ENCODE results near the gene SHROOM2. TPM values are rescaled to one million over a fixed set of nuclear protein-coding genes. Genes with fewer than 3 reads are reported as not detected.

The SHROOM2 gene
- total RNA-seq, 2 donors from 2014 or later, result 14.4 to 15.4 TPM

GRCh38 chrX:9955506-9955905 lies 169.3 kb downstream of the SHROOM2 start:
- Mint-ChIP-seq H3K4me3 (no peak overlapping the region), H3K4me1 (no peaks in the 10 kb centered on the region), H3K36me3 (ENCODE audit: low read depth) (peaks cover 17% of the 10 kb centered on the region), H3K27me3 (ENCODE audit: insufficient read depth) (no peaks in the 10 kb centered on the region), H3K27ac (no peak overlapping the region), H3K9me3 (peaks cover 60% of the 10 kb centered on the region)
- H3K27ac ChIP-seq (ENCODE audit: low read depth, low read length), result no peak overlapping the region
- no peaks in the 10 kb centered on the region for H3K27me3 ChIP-seq (ENCODE audit: control insufficient read depth, insufficient read depth, low read length, poor library complexity, severe bottlenecking)
- DNase-seq, result no peak
- H3K36me3 ChIP-seq (ENCODE audit: control insufficient read depth, insufficient read depth, low read length), result no peaks in the 10 kb centered on the region
- H3K9ac ChIP-seq (ENCODE audit: extremely low read depth, low read length, poor library complexity, severe bottlenecking), result no peak overlapping the region
- H3K9me3 ChIP-seq (ENCODE audit: control insufficient read depth, low read length), result no peaks in the 10 kb centered on the region
- no peak overlapping the region for H3K4me3 ChIP-seq (ENCODE audit: low read length)
- TF ChIP-seq CTCF (conservative IDR thresholded peaks at IDR 0.05), result no peak
- 93 to 100% methylated on average over 3 to 6 of the region's 6 CpGs for WGBS, 2 experiments (ENCODE audit: insufficient coverage in 1 of 2, insufficient read length in 1 of 2)
- no peaks in the 10 kb centered on the region for H3K4me1 ChIP-seq (ENCODE audit: control insufficient read depth, insufficient read depth, low read length)

GRCh38 chrX:9957743-9958142 lies 171.5 kb downstream of the SHROOM2 start:
- Histone ChIP-seq H3K27me3 (ENCODE audit: control insufficient read depth, insufficient read depth, low read length, poor library complexity, severe bottlenecking) (no peaks in the 10 kb centered on the region), H3K36me3 (ENCODE audit: control insufficient read depth, insufficient read depth, low read length) (no peaks in the 10 kb centered on the region), H3K9me3 (ENCODE audit: control insufficient read depth, low read length) (no peaks in the 10 kb centered on the region), H3K4me1 (ENCODE audit: control insufficient read depth, insufficient read depth, low read length) (no peaks in the 10 kb centered on the region), H3K27ac (ENCODE audit: low read depth, low read length) (no peak overlapping the region), H3K9ac (ENCODE audit: extremely low read depth, low read length, poor library complexity, severe bottlenecking) (no peak overlapping the region), H3K4me3 (ENCODE audit: low read length) (no peak overlapping the region)
- Mint-ChIP-seq H3K27ac (no peak overlapping the region), H3K9me3 (peaks cover 52% of the 10 kb centered on the region), H3K27me3 (ENCODE audit: insufficient read depth) (no peaks in the 10 kb centered on the region), H3K4me3 (no peak overlapping the region), H3K36me3 (ENCODE audit: low read depth) (peaks cover 4% of the 10 kb centered on the region), H3K4me1 (no peaks in the 10 kb centered on the region)
- WGBS, 2 experiments (ENCODE audit: insufficient coverage in 1 of 2, insufficient read length in 1 of 2), result 92 to 100% methylated on average over 1 to 5 of the region's 9 CpGs
- DNase-seq, result no peak
- peak; percentile 22 for TF ChIP-seq CTCF (conservative IDR thresholded peaks at IDR 0.05)

- no peak overlapping the region for H3K4me3 ChIP-seq (ENCODE audit: low read length)
- H3K9me3 Mint-ChIP-seq, result peaks cover 47% of the 10 kb centered on the region
- H3K9ac ChIP-seq (ENCODE audit: extremely low read depth, low read length, poor library complexity, severe bottlenecking), result no peak overlapping the region
- H3K4me3 Mint-ChIP-seq, result no peak overlapping the region
- no peaks in the 10 kb centered on the region for H3K4me1 ChIP-seq (ENCODE audit: control insufficient read depth, insufficient read depth, low read length)
- H3K4me1 Mint-ChIP-seq, result no peaks in the 10 kb centered on the region
- TF ChIP-seq CTCF (conservative IDR thresholded peaks at IDR 0.05), result no peak
- H3K36me3 Mint-ChIP-seq (ENCODE audit: low read depth), result peaks cover 4% of the 10 kb centered on the region
- H3K9me3 ChIP-seq (ENCODE audit: control insufficient read depth, low read length), result no peaks in the 10 kb centered on the region
- WGBS, 2 experiments (ENCODE audit: insufficient coverage in 1 of 2, insufficient read length in 1 of 2), result 100% methylated on average over 2 of the region's 5 CpGs; no CpG with 5 or more reads in 1 of the 2 experiments
- H3K27me3 ChIP-seq (ENCODE audit: control insufficient read depth, insufficient read depth, low read length, poor library complexity, severe bottlenecking), result no peaks in the 10 kb centered on the region
- no peaks in the 10 kb centered on the region for H3K27me3 Mint-ChIP-seq (ENCODE audit: insufficient read depth)
- DNase-seq, result no peak
- H3K36me3 ChIP-seq (ENCODE audit: control insufficient read depth, insufficient read depth, low read length), result no peaks in the 10 kb centered on the region
- no peak overlapping the region for H3K27ac ChIP-seq (ENCODE audit: low read depth, low read length)
- H3K27ac Mint-ChIP-seq, result no peak overlapping the region
Measured at GRCh38 chrX:9958183-9958582, 172.0 kb downstream of the SHROOM2 start.
